ENCODE results near the gene VEZT.

The VEZT gene

GRCh38 chr12:95339086-95339788 is 121.6 kb downstream of the VEZT start:
- H3K27ac Mint-ChIP-seq, result no peak overlapping the region
- H3K4me3 Mint-ChIP-seq, result no peak overlapping the region
- no peak for DNase-seq (ENCODE audit: low spot score in 2 of 2)
- no peaks in the 10 kb centered on the region for H3K36me3 Mint-ChIP-seq
- H3K9me3 Mint-ChIP-seq, result peaks cover 1% of the 10 kb centered on the region
- peaks cover 3% of the 10 kb centered on the region for H3K4me1 Mint-ChIP-seq
- ATAC-seq (ENCODE audit: low read depth), result no peak
- peaks cover 3% of the 10 kb centered on the region for H3K27me3 Mint-ChIP-seq

- peaks cover 5% of the 10 kb centered on the region for H3K27me3 Mint-ChIP-seq
- peaks cover 1% of the 10 kb centered on the region for H3K9me3 Mint-ChIP-seq
- peaks cover 3% of the 10 kb centered on the region for H3K4me1 Mint-ChIP-seq
- H3K36me3 Mint-ChIP-seq, result no peaks in the 10 kb centered on the region
- ATAC-seq (ENCODE audit: low read depth) (no peak), DNase-seq (ENCODE audit: low spot score in 2 of 2) (no peak)
- H3K4me3 Mint-ChIP-seq, result no peak overlapping the region
- H3K27ac Mint-ChIP-seq, result no peak overlapping the region
Measured at GRCh38 chr12:95342008-95342407, 124.4 kb downstream of the VEZT start.

GRCh38 chr12:95343461-95344230 is 126.0 kb downstream of the VEZT start:
- H3K4me1 Mint-ChIP-seq, result peaks cover 3% of the 10 kb centered on the region
- H3K27ac Mint-ChIP-seq, result no peak overlapping the region
- H3K9me3 Mint-ChIP-seq, result peaks cover under 1% of the 10 kb centered on the region
- DNase-seq (ENCODE audit: low spot score in 2 of 2) (no peak), ATAC-seq (ENCODE audit: low read depth) (no peak)
- no peak overlapping the region for H3K4me3 Mint-ChIP-seq
- H3K36me3 Mint-ChIP-seq, result no peaks in the 10 kb centered on the region
- peaks cover 5% of the 10 kb centered on the region for H3K27me3 Mint-ChIP-seq

- Mint-ChIP-seq H3K9me3 (no peaks in the 10 kb centered on the region), H3K36me3 (no peaks in the 10 kb centered on the region), H3K4me1 (peaks cover 7% of the 10 kb centered on the region), H3K4me3 (peak overlapping the region; percentile 11), H3K27me3 (peaks cover 8% of the 10 kb centered on the region), H3K27ac (no peak overlapping the region)
- DNase-seq (ENCODE audit: low spot score in 2 of 2) (no peak), ATAC-seq (ENCODE audit: low read depth) (peak; percentile 24)
Measured at GRCh38 chr12:95349291-95349690, 131.7 kb downstream of the VEZT start.

GRCh38 chr12:95351748-95352147 is 134.1 kb downstream of the VEZT start:
- ATAC-seq (ENCODE audit: low read depth) (no peak), DNase-seq (ENCODE audit: low spot score in 2 of 2) (no peak)
- no peaks in the 10 kb centered on the region for H3K36me3 Mint-ChIP-seq
- no peak overlapping the region for H3K27ac Mint-ChIP-seq
- peaks cover 10% of the 10 kb centered on the region for H3K27me3 Mint-ChIP-seq
- peaks cover 11% of the 10 kb centered on the region for H3K4me1 Mint-ChIP-seq
- no peak overlapping the region for H3K4me3 Mint-ChIP-seq
- H3K9me3 Mint-ChIP-seq, result no peaks in the 10 kb centered on the region

All from memory B cell (primary cell).